Sigmoid colon (tissue), 7 donors: Measurements from ENCODE around the gene IPO13. TPM values are rescaled to one million over a fixed set of nuclear protein-coding genes. Genes with fewer than 3 reads are reported as not detected.

Source experiments
- DNase-seq: peaks from one replicate; pipeline ENCODE4 v3.0.0-alpha.2; 2019
- H3K27ac ChIP-seq, 4 donors: fragments of 200-600 bp; sonication (generic); one replicate each; pipeline ENCODE4 v1.5.1; 2016 to 2019; ENCODE audit warnings: mild to moderate bottlenecking in 1 of 4
- H3K27me3 ChIP-seq, 3 donors: fragments of 200-600 bp; sonication (generic); one replicate each; pipeline ENCODE4 v1.5.1; 2019; ENCODE audit warnings: mild to moderate bottlenecking in 1 of 3
- H3K36me3 ChIP-seq, 4 donors: fragments of 200-600 bp; sonication (generic); one replicate each; pipeline ENCODE4 v1.5.1; 2016 to 2019
- H3K4me1 ChIP-seq, 4 donors: fragments of 200-600 bp; sonication (generic); one replicate each; pipeline ENCODE4 v1.5.1; 2017 to 2019
- H3K4me3 ChIP-seq, 4 donors: fragments of 200-600 bp; sonication (generic); one replicate each; pipeline ENCODE4 v1.5.1; 2017 to 2019; ENCODE audit warnings: mild to moderate bottlenecking in 2 of 4, moderate library complexity in 1 of 4
- H3K9me3 ChIP-seq, 4 donors: fragments of 200-600 bp in 3 of 4; sonication (generic) in 3 of 4; one replicate each; pipeline versions ENCODE4 v1.5.1 to v1.6.1; 2013 to 2019
- EP300 ChIP-seq, 4 donors: sonication (generic); formaldehyde crosslinking; IDR thresholded peaks; one replicate each; pipeline ENCODE4 v1.6.1; 2017; ENCODE audit warnings: antibody characterized with exemption in 4 of 4
- POLR2A ChIP-seq, 2 donors: fragments of 450-650 bp; IDR thresholded peaks; one replicate each; pipeline ENCODE4 v1.6.1; 2016; ENCODE audit warnings: antibody characterized with exemption in 2 of 2, mild to moderate bottlenecking in 2 of 2, moderate library complexity in 2 of 2
- POLR2AphosphoS5 ChIP-seq, 4 donors: sonication (generic); formaldehyde crosslinking; IDR thresholded peaks; one replicate each; pipeline ENCODE4 v1.6.1; 2017; ENCODE audit warnings: antibody characterized with exemption in 4 of 4
- WGBS, 2 donors: extraction: QIAGEN DNeasy Blood & Tissue Kit; methylation state at CpG; one replicate each; pipeline ENCODE4 v1.1.7; 2013; 5-methylcytosine and 5-hydroxymethylcytosine counted together
- intact Hi-C: fragments of 100-400 bp; cut with DNase I; formaldehyde crosslinking; loops from one replicate; pipeline ENCODE4 v1.15.1; 2023
- polyA plus RNA-seq, 3 donors: library from polyadenylated mRNA; stranded (reverse); fragments of 200-250 nt; gene quantifications; one replicate each; pipeline ENCODE4 v1.2.3, GENCODE V29; 2013
- total RNA-seq, 4 donors: library from RNA; depleted of rRNA; stranded (reverse); fragments of >200 nt; gene quantifications; one replicate each; pipeline ENCODE4 v1.1.0, GENCODE V29; 2016
- TF ChIP-seq, protein P1 (sequence below), 4 experiments: fragments of 450-650 bp in 3 of 4; fragments of 200-600 bp in 1 of 4; IDR thresholded peaks; one replicate each; pipeline ENCODE4 v1.5.1; 2016 to 2019; ENCODE audit warnings: antibody characterized with exemption in 4 of 4, mild to moderate bottlenecking in 3 of 4, moderate library complexity in 2 of 4
- donor health status: healthy with polysubstance abuse.
- donor health status: Bipolar disorder and iron deficiency.
- donor health status: healthy.

Gene IPO13
- total and polyA plus RNA-seq, 7 donors: 9.6 to 27.1 (median 16.1) TPM

GRCh38 chr1:43936431-43937151 is 10.2 kb upstream of the IPO13 start:
- peaks cover 0 to 17% (median 0%) of the 10 kb centered on the region in 3 donors for H3K27me3 ChIP-seq
- DNase-seq: peak; percentile 65
- no peaks in the 10 kb centered on the region for H3K36me3 ChIP-seq
- WGBS, 2 donors: 7 to 11% methylated on average over 56 of the region's 56 CpGs
- no peak for TF ChIP-seq EP300 (IDR thresholded peaks at IDR 0.05)
- TF ChIP-seq, protein P1, sequence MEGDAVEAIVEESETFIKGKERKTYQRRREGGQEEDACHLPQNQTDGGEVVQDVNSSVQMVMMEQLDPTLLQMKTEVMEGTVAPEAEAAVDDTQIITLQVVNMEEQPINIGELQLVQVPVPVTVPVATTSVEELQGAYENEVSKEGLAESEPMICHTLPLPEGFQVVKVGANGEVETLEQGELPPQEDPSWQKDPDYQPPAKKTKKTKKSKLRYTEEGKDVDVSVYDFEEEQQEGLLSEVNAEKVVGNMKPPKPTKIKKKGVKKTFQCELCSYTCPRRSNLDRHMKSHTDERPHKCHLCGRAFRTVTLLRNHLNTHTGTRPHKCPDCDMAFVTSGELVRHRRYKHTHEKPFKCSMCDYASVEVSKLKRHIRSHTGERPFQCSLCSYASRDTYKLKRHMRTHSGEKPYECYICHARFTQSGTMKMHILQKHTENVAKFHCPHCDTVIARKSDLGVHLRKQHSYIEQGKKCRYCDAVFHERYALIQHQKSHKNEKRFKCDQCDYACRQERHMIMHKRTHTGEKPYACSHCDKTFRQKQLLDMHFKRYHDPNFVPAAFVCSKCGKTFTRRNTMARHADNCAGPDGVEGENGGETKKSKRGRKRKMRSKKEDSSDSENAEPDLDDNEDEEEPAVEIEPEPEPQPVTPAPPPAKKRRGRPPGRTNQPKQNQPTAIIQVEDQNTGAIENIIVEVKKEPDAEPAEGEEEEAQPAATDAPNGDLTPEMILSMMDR (IDR thresholded peaks at IDR 0.05): no peak
- no peak for TF ChIP-seq POLR2AphosphoS5 (IDR thresholded peaks at IDR 0.05)
- TF ChIP-seq POLR2A (IDR thresholded peaks at IDR 0.05): no peak
- H3K27ac ChIP-seq: peak overlapping the region; percentile 14 to 63 (median 51)
- H3K9me3 ChIP-seq: no peaks in the 10 kb centered on the region
- H3K4me1 ChIP-seq: peaks cover 0 to 41% (median 36%) of the 10 kb centered on the region in 4 donors
- H3K4me3 ChIP-seq: peak overlapping the region; percentile 36 to 59 (median 56)
- intact Hi-C loops: no loop called here

GRCh38 chr1:43937179-43937865 is 9.4 kb upstream of the IPO13 start:
- Histone ChIP-seq H3K4me1 (peaks cover 0 to 41% (median 36%) of the 10 kb centered on the region in 4 donors), H3K27me3 (peaks cover 0 to 17% (median 0%) of the 10 kb centered on the region in 3 donors), H3K36me3 (no peaks in the 10 kb centered on the region), H3K9me3 (no peaks in the 10 kb centered on the region), H3K4me3 (no peak overlapping the region), H3K27ac (no peak overlapping the region)
- intact Hi-C loops: no loop called here
- TF ChIP-seq EP300 (IDR thresholded peaks at IDR 0.05) (no peak), POLR2AphosphoS5 (IDR thresholded peaks at IDR 0.05) (no peak), POLR2A (IDR thresholded peaks at IDR 0.05) (no peak)
- TF ChIP-seq, protein P1 (IDR thresholded peaks at IDR 0.05): no peak
- DNase-seq: peak; percentile 47
- 79 to 93% methylated on average over 8 of the region's 8 CpGs for WGBS, 2 donors

- intact Hi-C loops: no loop called here
- TF ChIP-seq POLR2A (IDR thresholded peaks at IDR 0.05) (no peak), POLR2AphosphoS5 (IDR thresholded peaks at IDR 0.05) (no peak), EP300 (IDR thresholded peaks at IDR 0.05) (no peak)
- TF ChIP-seq, protein P1 (IDR thresholded peaks at IDR 0.05): no peak
Observed at GRCh38 chr1:43938383-43938782, 8.4 kb upstream of the IPO13 start.

GRCh38 chr1:43938892-43939587 is 7.7 kb upstream of the IPO13 start:
- Histone ChIP-seq H3K4me3 (no peak overlapping the region), H3K36me3 (no peaks in the 10 kb centered on the region), H3K9me3 (no peaks in the 10 kb centered on the region), H3K4me1 (peaks cover 0 to 27% (median 22%) of the 10 kb centered on the region in 4 donors), H3K27ac (no peak overlapping the region), H3K27me3 (peaks cover 0 to 5% (median 0%) of the 10 kb centered on the region in 3 donors)
- TF ChIP-seq EP300 (IDR thresholded peaks at IDR 0.05) (no peak), POLR2AphosphoS5 (IDR thresholded peaks at IDR 0.05) (no peak), POLR2A (IDR thresholded peaks at IDR 0.05) (no peak)
- TF ChIP-seq, protein P1 (IDR thresholded peaks at IDR 0.05): no peak
- peak; percentile 46 for DNase-seq
- intact Hi-C loops: no loop called here
- WGBS, 2 donors: 87 to 89% methylated on average over 3 of the region's 3 CpGs

More at GRCh38 chr1:43938383-43938782, 8.4 kb upstream of the IPO13 start:
- Histone ChIP-seq H3K4me3 (no peak overlapping the region), H3K27ac (no peak overlapping the region), H3K9me3 (no peaks in the 10 kb centered on the region), H3K27me3 (peaks cover 0 to 11% (median 0%) of the 10 kb centered on the region in 3 donors), H3K4me1 (peaks cover 0 to 34% (median 29%) of the 10 kb centered on the region in 4 donors), H3K36me3 (no peaks in the 10 kb centered on the region)
- 91 to 94% methylated on average over 10 of the region's 10 CpGs for WGBS, 2 donors
- peak; percentile 18 for DNase-seq
